Measurements from ENCODE around the gene RIOK2. TPM values are rescaled to one million over a fixed set of nuclear protein-coding genes. Genes with fewer than 3 reads are reported as not detected.
A peak's percentile ranks its signal among the peaks of the same experiment; 100 is the strongest.
"Not testable (repeated sequence)": the region's sequence is repeated elsewhere in the genome, so short reads cannot be mapped to it uniquely, and the experiment has no call there.

RIOK2 gene
- total RNA-seq, 1 donor: 29.7 TPM

DNA sequence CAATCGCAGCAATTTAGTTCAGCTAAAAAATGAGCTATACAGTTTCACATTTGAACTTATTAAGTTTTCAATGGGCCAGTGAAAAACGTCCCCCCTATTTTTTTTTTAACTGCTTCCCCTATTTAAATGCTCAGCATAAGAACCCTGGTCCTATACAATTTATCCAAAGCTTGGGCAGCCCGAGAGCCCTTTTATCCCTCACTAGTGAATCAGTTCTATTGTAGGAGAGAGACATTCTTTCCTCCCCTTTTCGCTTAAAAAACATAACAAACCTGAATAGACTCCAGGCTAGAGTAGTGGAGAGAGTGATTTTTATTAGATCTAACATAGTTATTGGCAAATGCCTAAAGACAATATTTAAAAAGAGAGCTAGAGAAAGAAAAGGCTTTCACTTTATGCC lies 42.0 kb downstream of the RIOK2 start:
- peak; percentile 73 for DNase-seq (ENCODE audit: insufficient read length, low spot score, missing footprints)
- Histone ChIP-seq H4K20me1 (ENCODE audit: insufficient read depth, low read length) (no peaks in the 10 kb centered on the region), H3K27ac (ENCODE audit: low read depth, low read length) (no peak overlapping the region), H3K4me3 (ENCODE audit: insufficient read depth, low read length) (no peak overlapping the region), H3K36me3 (ENCODE audit: insufficient read depth, low read length) (no peaks in the 10 kb centered on the region), H3K9me3 (ENCODE audit: low read depth, low read length) (no peaks in the 10 kb centered on the region), H3K4me1 (ENCODE audit: insufficient read depth, low read length) (no peaks in the 10 kb centered on the region), H3K79me2 (ENCODE audit: insufficient read depth, low read length) (no peaks in the 10 kb centered on the region), H3K4me2 (ENCODE audit: insufficient read depth, low read length) (no peak overlapping the region), H3K27me3 (ENCODE audit: insufficient read depth, low read length) (peaks cover 24% of the 10 kb centered on the region), H2AFZ (ENCODE audit: low read length) (no peak overlapping the region)
- TF ChIP-seq CTCF (IDR thresholded peaks at IDR 0.05; ENCODE audit: extremely low read depth, low read depth, low read length): no peak

DNA sequence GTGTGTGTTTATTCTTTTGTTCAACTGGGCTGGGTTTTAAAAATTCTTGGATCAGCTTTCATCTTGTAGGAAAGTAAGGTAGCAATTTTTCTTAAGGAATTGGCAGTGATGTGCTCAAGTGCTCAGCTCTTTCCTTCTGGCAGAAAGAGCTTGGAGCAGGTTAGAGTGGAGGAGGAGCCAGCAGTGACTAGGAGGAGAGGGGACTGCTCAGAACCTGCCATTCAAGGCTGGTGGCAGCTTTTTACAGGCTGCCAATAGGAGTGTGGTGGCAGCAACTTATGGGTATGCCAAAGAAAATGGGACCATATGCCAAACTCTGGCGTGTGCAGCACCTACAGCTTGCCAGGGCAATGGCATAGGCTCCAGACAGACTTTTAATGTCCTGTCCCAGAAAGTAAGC lies 42.8 kb downstream of the RIOK2 start:
- not testable (repeated sequence) for H3K27ac ChIP-seq (ENCODE audit: low read depth, low read length); H3K79me2 ChIP-seq (ENCODE audit: insufficient read depth, low read length); H3K9me3 ChIP-seq (ENCODE audit: low read depth, low read length); H3K4me1 ChIP-seq (ENCODE audit: insufficient read depth, low read length); H3K36me3 ChIP-seq (ENCODE audit: insufficient read depth, low read length); H2AFZ ChIP-seq (ENCODE audit: low read length); H4K20me1 ChIP-seq (ENCODE audit: insufficient read depth, low read length); DNase-seq (ENCODE audit: insufficient read length, low spot score, missing footprints); H3K4me3 ChIP-seq (ENCODE audit: insufficient read depth, low read length); H3K4me2 ChIP-seq (ENCODE audit: insufficient read depth, low read length)
- peaks cover 24% of the 10 kb centered on the region for H3K27me3 ChIP-seq (ENCODE audit: insufficient read depth, low read length)

DNA sequence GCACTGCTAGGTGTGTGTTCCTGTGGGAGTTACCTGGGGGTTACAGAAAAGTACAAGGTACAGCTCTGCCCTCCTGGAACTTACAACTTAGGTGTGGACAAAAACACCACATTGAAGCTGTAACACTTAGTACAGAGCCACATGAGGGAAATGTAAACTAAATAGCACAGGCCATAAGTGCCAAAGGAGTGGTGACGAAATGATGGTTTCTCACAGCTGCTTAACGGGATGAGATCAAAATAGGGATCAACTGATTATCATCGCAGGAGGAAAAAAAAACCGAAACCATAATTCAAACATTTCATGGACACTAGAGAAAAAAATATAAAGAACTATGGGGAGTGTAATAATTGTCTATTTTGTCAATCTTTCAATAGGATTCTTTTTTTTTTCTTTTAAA lies 46.6 kb downstream of the RIOK2 start:
- H3K36me3 ChIP-seq (ENCODE audit: insufficient read depth, low read length): no peaks in the 10 kb centered on the region
- H3K27me3 ChIP-seq (ENCODE audit: insufficient read depth, low read length): peaks cover 16% of the 10 kb centered on the region
- no peaks in the 10 kb centered on the region for H3K9me3 ChIP-seq (ENCODE audit: low read depth, low read length)
- no peak for TF ChIP-seq CTCF (IDR thresholded peaks at IDR 0.05; ENCODE audit: extremely low read depth, low read depth, low read length)
- no peaks in the 10 kb centered on the region for H3K79me2 ChIP-seq (ENCODE audit: insufficient read depth, low read length)
- H3K27ac ChIP-seq (ENCODE audit: low read depth, low read length): no peak overlapping the region
- no peak for DNase-seq (ENCODE audit: insufficient read length, low spot score, missing footprints)
- H3K4me1 ChIP-seq (ENCODE audit: insufficient read depth, low read length): no peaks in the 10 kb centered on the region
- H3K4me2 ChIP-seq (ENCODE audit: insufficient read depth, low read length): no peak overlapping the region
- H3K4me3 ChIP-seq (ENCODE audit: insufficient read depth, low read length): no peak overlapping the region
- H2AFZ ChIP-seq (ENCODE audit: low read length): no peak overlapping the region
- no peaks in the 10 kb centered on the region for H4K20me1 ChIP-seq (ENCODE audit: insufficient read depth, low read length)

- Histone ChIP-seq H2AFZ (ENCODE audit: low read length) (no peak overlapping the region), H3K4me3 (ENCODE audit: insufficient read depth, low read length) (no peak overlapping the region), H4K20me1 (ENCODE audit: insufficient read depth, low read length) (no peaks in the 10 kb centered on the region), H3K27ac (ENCODE audit: low read depth, low read length) (no peak overlapping the region), H3K4me1 (ENCODE audit: insufficient read depth, low read length) (peaks cover 3% of the 10 kb centered on the region), H3K36me3 (ENCODE audit: insufficient read depth, low read length) (no peaks in the 10 kb centered on the region), H3K4me2 (ENCODE audit: insufficient read depth, low read length) (no peak overlapping the region), H3K9me3 (ENCODE audit: low read depth, low read length) (no peaks in the 10 kb centered on the region), H3K27me3 (ENCODE audit: insufficient read depth, low read length) (peaks cover 11% of the 10 kb centered on the region), H3K79me2 (ENCODE audit: insufficient read depth, low read length) (no peaks in the 10 kb centered on the region)
- no peak for TF ChIP-seq CTCF (IDR thresholded peaks at IDR 0.05; ENCODE audit: extremely low read depth, low read depth, low read length)
- DNase-seq (ENCODE audit: insufficient read length, low spot score, missing footprints): no peak
Measured at GRCh38 chr5:97135868-97136267, 47.2 kb downstream of the RIOK2 start.

Measured in osteoblast (primary cell).